K562 (cell line): ENCODE measurements around the gene TKTL1. TPM values are rescaled to one million over a fixed set of nuclear protein-coding genes. Genes with fewer than 3 reads are reported as not detected.
A peak's percentile ranks its signal among the peaks of the same experiment; 100 is the strongest.

Source experiments
- CTBP1 ChIP-seq: fragments of 450-650 bp; IDR thresholded peaks from 2 replicates; pipeline ENCODE4 v1.6.1; 2016; ENCODE audit warnings: borderline replicate concordance
- DMBX1 ChIP-seq: fragments of 250-450 bp; sonication (Bioruptor Pico); IDR thresholded peaks from 2 replicates; pipeline ENCODE4 v1.8.0; 2022; ENCODE audit warnings: inconsistent platforms, mild to moderate bottlenecking, moderate library complexity, borderline replicate concordance
- DPF2 ChIP-seq: fragments of 450-650 bp; IDR thresholded peaks from 2 replicates; pipeline ENCODE4 v1.6.1; 2016
- FOSL1 ChIP-seq: fragments of 200-800 bp; sonication (Bioruptor generic); conservative IDR thresholded peaks from 2 replicates; pipeline ENCODE4 v1.6.1; 2016; ENCODE audit warnings: missing genetic modification characterization, missing compliant biosample characterization
- GABPA ChIP-seq: fragments of 200-800 bp; sonication (Bioruptor generic); conservative IDR thresholded peaks from 2 replicates; pipeline ENCODE4 v1.6.1; 2016; ENCODE audit warnings: low read depth, missing genetic modification characterization, missing compliant biosample characterization
- HDAC6 ChIP-seq: IDR thresholded peaks from 2 replicates; pipeline ENCODE4 v1.6.1; 2012; ENCODE audit warnings: low read depth, mild to moderate bottlenecking, control low read depth, inconsistent platforms, low read length, moderate library complexity
- HNRNPUL1 ChIP-seq: fragments of 200-400 bp; formaldehyde crosslinking; IDR thresholded peaks from 2 replicates; pipeline ENCODE4 v1.6.1; 2017; ENCODE audit warnings: low read length
- KLF16 ChIP-seq: IDR thresholded peaks from 2 replicates; pipeline ENCODE4 v1.6.1; 2016; ENCODE audit warnings: antibody characterized with exemption
- SMC3 ChIP-seq: conservative IDR thresholded peaks from 2 replicates; pipeline ENCODE4 v1.6.1; 2011; ENCODE audit warnings: low read depth, low read length, improper control_type of control experiment; ENCODE audit not compliant: insufficient read depth
- ZNF224 ChIP-seq: sonication (generic); formaldehyde crosslinking; IDR thresholded peaks from 2 replicates; pipeline ENCODE4 v1.8.0; 2022; ENCODE audit warnings: mild to moderate bottlenecking, missing genetic modification reagents
- polyA plus RNA-seq, 8 experiments: library from polyadenylated mRNA; depleted of rRNA in 4 of 8; stranded (reverse) in 5 of 8; unstranded in 3 of 8; fragments of >200 nt; fragmentation: Nextera tagmentation in 2 of 8; fragmentation: Illumina TruSeq in 1 of 8; extraction: Ambion mirVana in 2 of 8; extraction: Trizol in 1 of 8; gene quantifications; 2 replicates each; pipeline versions ENCODE4 v1.2.1 to v1.2.3, GENCODE V29; 2011 to 2014; ENCODE audit warnings: inconsistent platforms in 1 of 8, missing spikeins in 1 of 8
- total RNA-seq, 7 experiments: library from RNA; depleted of rRNA in 6 of 7; stranded (reverse); fragments of >200 nt in 6 of 7; fragmentation: Illumina TruSeq in 2 of 7; extraction: Trizol in 2 of 7; gene quantifications; 2 replicates each; pipeline versions ENCODE4 v1.2.1 to v1.2.3, GENCODE V29; 2011 to 2021; ENCODE audit warnings: low replicate concordance in 1 of 7
- TF ChIP-seq, protein P1 (sequence below), 2 experiments: IDR thresholded peaks in 1 of 2; conservative IDR thresholded peaks in 1 of 2; 2 replicates each; pipeline ENCODE4 v1.6.1; 2016; ENCODE audit warnings: low read depth in 2 of 2, mild to moderate bottlenecking in 1 of 2, missing compliant biosample characterization in 1 of 2, missing genetic modification characterization in 1 of 2, moderate library complexity in 1 of 2
- TF ChIP-seq, protein P2 (sequence below), 2 experiments: fragments of 450-650 bp; formaldehyde crosslinking in 1 of 2; IDR thresholded peaks; 2 replicates each; pipeline versions ENCODE4 v1.4.0 to v1.6.1; 2014 to 2020; ENCODE audit warnings: mild to moderate bottlenecking in 2 of 2, borderline replicate concordance in 1 of 2, low read depth in 1 of 2
- TF ChIP-seq, protein P3 (sequence below): fragments of 450-650 bp; conservative IDR thresholded peaks from 2 replicates; pipeline ENCODE4 v1.6.1; 2016; ENCODE audit warnings: missing genetic modification characterization, low read depth, mild to moderate bottlenecking, missing compliant biosample characterization, moderate library complexity

The TKTL1 gene
- total and polyA plus RNA-seq, 9 of the 15 experiments (the other 6 are each of a cell fraction or from before 2014, with no cell fraction given), result 0.18 to 0.71 (median 0.38) TPM

DNA sequence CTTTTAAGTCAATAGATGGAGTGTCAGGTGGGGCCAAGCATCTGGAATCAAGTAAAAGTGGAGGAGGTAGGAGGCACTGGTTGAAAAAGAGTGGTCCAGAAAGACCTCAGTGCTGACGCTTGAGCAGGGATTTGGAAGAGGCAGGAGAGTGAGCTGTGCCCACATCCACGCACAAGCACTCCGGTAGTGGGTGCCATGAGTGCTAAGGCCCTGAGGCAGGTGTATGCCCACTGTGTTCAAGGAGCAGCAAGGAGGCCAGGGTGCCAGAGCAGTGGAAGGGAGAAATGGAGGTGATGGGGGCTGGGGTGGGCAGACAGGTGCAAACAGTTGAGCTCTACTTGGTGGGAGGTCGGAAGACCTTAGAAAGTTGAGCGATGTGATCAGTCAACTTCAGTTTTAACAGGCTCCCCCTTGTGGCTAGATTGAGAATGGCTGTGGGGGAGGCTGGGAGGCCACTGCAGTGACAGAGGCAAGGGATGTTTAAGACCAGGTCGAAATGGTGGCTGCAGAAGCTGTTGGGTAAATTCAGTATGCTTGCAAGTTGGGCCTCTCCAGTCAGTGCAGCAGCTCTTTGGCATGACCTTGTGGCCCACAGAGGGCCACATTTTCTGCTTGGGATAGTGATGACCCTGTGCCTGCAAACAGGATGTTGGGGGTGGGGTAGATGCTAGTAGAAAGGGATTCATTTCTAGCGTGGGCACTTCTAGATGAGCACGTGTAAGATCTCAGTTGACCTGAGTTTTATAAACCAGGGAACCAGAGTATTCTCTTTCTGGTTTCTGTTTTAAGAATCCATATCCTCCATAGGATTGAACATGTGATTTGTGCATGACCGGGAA is 12.7 kb downstream of the TKTL1 start (continued):
- TF ChIP-seq HDAC6, result no peak
- TF ChIP-seq GABPA, result no peak
- TF ChIP-seq FOSL1, result 0 out of 2 replicates have a peak, but pooled peaks have one; percentile 29
- peak; percentile 53 for TF ChIP-seq SMC3
- TF ChIP-seq KLF16, result peak; percentile 67
- TF ChIP-seq, protein P1, sequence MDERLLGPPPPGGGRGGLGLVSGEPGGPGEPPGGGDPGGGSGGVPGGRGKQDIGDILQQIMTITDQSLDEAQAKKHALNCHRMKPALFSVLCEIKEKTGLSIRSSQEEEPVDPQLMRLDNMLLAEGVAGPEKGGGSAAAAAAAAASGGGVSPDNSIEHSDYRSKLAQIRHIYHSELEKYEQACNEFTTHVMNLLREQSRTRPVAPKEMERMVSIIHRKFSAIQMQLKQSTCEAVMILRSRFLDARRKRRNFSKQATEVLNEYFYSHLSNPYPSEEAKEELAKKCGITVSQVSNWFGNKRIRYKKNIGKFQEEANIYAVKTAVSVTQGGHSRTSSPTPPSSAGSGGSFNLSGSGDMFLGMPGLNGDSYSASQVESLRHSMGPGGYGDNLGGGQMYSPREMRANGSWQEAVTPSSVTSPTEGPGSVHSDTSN (CRISPR knock-in tag; IDR thresholded peaks at IDR 0.05; ENCODE audit: low read depth), result no peak
- TF ChIP-seq, protein P1 (tag; conservative IDR thresholded peaks at IDR 0.05; ENCODE audit: low read depth), result 0 out of 2 replicates have a peak, but pooled peaks have one; percentile 26
- TF ChIP-seq HNRNPUL1, result no peak
- TF ChIP-seq DPF2, result no peak
- TF ChIP-seq, protein P2, sequence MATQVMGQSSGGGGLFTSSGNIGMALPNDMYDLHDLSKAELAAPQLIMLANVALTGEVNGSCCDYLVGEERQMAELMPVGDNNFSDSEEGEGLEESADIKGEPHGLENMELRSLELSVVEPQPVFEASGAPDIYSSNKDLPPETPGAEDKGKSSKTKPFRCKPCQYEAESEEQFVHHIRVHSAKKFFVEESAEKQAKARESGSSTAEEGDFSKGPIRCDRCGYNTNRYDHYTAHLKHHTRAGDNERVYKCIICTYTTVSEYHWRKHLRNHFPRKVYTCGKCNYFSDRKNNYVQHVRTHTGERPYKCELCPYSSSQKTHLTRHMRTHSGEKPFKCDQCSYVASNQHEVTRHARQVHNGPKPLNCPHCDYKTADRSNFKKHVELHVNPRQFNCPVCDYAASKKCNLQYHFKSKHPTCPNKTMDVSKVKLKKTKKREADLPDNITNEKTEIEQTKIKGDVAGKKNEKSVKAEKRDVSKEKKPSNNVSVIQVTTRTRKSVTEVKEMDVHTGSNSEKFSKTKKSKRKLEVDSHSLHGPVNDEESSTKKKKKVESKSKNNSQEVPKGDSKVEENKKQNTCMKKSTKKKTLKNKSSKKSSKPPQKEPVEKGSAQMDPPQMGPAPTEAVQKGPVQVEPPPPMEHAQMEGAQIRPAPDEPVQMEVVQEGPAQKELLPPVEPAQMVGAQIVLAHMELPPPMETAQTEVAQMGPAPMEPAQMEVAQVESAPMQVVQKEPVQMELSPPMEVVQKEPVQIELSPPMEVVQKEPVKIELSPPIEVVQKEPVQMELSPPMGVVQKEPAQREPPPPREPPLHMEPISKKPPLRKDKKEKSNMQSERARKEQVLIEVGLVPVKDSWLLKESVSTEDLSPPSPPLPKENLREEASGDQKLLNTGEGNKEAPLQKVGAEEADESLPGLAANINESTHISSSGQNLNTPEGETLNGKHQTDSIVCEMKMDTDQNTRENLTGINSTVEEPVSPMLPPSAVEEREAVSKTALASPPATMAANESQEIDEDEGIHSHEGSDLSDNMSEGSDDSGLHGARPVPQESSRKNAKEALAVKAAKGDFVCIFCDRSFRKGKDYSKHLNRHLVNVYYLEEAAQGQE (IDR thresholded peaks at IDR 0.05; ENCODE audit: borderline replicate concordance), result peak; percentile 57; the same call in 1 of the 2 replicates
- TF ChIP-seq, protein P2 (CRISPR knock-in tag; IDR thresholded peaks at IDR 0.05; ENCODE audit: low read depth), result no peak
- 0 out of 2 replicates have a peak, but pooled peaks have one; percentile 18 for TF ChIP-seq ZNF224 (CRISPR knock-in tag)
- peak; percentile 36; the same call in 1 of the 2 replicates for TF ChIP-seq DMBX1
- TF ChIP-seq, protein P3, sequence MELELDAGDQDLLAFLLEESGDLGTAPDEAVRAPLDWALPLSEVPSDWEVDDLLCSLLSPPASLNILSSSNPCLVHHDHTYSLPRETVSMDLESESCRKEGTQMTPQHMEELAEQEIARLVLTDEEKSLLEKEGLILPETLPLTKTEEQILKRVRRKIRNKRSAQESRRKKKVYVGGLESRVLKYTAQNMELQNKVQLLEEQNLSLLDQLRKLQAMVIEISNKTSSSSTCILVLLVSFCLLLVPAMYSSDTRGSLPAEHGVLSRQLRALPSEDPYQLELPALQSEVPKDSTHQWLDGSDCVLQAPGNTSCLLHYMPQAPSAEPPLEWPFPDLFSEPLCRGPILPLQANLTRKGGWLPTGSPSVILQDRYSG (tag), result no peak
- TF ChIP-seq CTBP1, result 0 out of 2 replicates have a peak, but pooled peaks have one; percentile 30
